Panc1 (cell line): ENCODE data around the gene MOK. TPM values are rescaled to one million over a fixed set of nuclear protein-coding genes. Genes with fewer than 3 reads are reported as not detected.

Experiments used
- ATAC-seq: fragments of 200-7000 bp; cut with Tn5 transposase; 2 replicates; pipeline ENCODE4 v1.9.1; 2020; ENCODE audit warnings: mild to moderate bottlenecking, moderate library complexity
- BruUV-seq: library from RNA; stranded (reverse); fragments of 400-500 nt; replicated peaks from 2 replicates; lab custom pipeline; 2021; lab: Mats Ljungman, UMichigan
- CTCF ChIA-PET: fragments of 300-600 bp; sonication (Branson Sonifier 250); formaldehyde crosslinking; loops from one replicate; lab custom pipeline; 2022; ENCODE audit warnings: antibody characterized with exemption; lab: Charles Lee
- POLR2A ChIA-PET: fragments of 300-600 bp; sonication (Branson Sonifier 250); formaldehyde crosslinking; loops from one replicate; lab custom pipeline; 2022; ENCODE audit warnings: antibody characterized with exemption; lab: Charles Lee
- DNase-seq: peaks from one replicate; pipeline ENCODE4 v3.0.0-alpha.2; 2010; ENCODE audit warnings: low read depth, low spot score
- H3K27ac ChIP-seq: 2 replicates; pipeline ENCODE4 v1.5.1; 2011; ENCODE audit warnings: mild to moderate bottlenecking, low read length, inconsistent platforms
- H3K27me3 ChIP-seq: fragments of 200-500 bp; sonication (Bioruptor generic); 2 replicates; pipeline ENCODE4 v1.6.0; 2014; ENCODE audit warnings: low read length, inconsistent platforms; ENCODE audit not compliant: control insufficient read depth, insufficient read depth
- H3K36me3 ChIP-seq: fragments of 200-500 bp; sonication (Bioruptor generic); 2 replicates; pipeline ENCODE4 v1.5.1; 2014; ENCODE audit warnings: inconsistent platforms, mild to moderate bottlenecking, low read length, moderate library complexity; ENCODE audit not compliant: control insufficient read depth, insufficient read depth
- H3K4me1 ChIP-seq: 2 replicates; pipeline ENCODE4 v1.5.1; 2011; ENCODE audit warnings: inconsistent platforms, mild to moderate bottlenecking, low read length, moderate library complexity; ENCODE audit not compliant: control insufficient read depth, insufficient read depth
- H3K4me3 ChIP-seq, 2 experiments: 2 replicates each; pipeline ENCODE4 v1.5.1; 2011 to 2012; ENCODE audit warnings: low read depth in 2 of 2, low read length in 2 of 2, mild to moderate bottlenecking in 2 of 2, inconsistent platforms in 1 of 2, moderate library complexity in 1 of 2
- H3K9me3 ChIP-seq: fragments of 200-500 bp; sonication (Bioruptor generic); 2 replicates; pipeline ENCODE4 v1.5.1; 2014; ENCODE audit warnings: low read depth, mild to moderate bottlenecking, inconsistent platforms, low read length, moderate library complexity; ENCODE audit not compliant: control insufficient read depth, insufficient read depth
- CTCF ChIP-seq: fragments of 450-650 bp; IDR thresholded peaks from 2 replicates; pipeline ENCODE4 v1.5.1; 2017; ENCODE audit warnings: mild to moderate bottlenecking
- POLR2AphosphoS5 ChIP-seq: IDR thresholded peaks from 2 replicates; pipeline ENCODE4 v1.6.1; 2012; ENCODE audit warnings: mild to moderate bottlenecking, low read depth, low read length, moderate library complexity
- REST ChIP-seq, 2 experiments: IDR thresholded peaks; 2 replicates each; pipeline ENCODE4 v1.6.1; 2011 to 2012; ENCODE audit warnings: low read depth in 2 of 2, control low read depth in 1 of 2, low read length in 1 of 2, mild to moderate bottlenecking in 1 of 2, moderate library complexity in 1 of 2; ENCODE audit not compliant: insufficient read depth in 1 of 2
- SIN3A ChIP-seq: IDR thresholded peaks from 2 replicates; pipeline ENCODE4 v1.6.1; 2012; ENCODE audit warnings: low read depth, mild to moderate bottlenecking, low read length, moderate library complexity, borderline replicate concordance; ENCODE audit not compliant: insufficient read depth
- TCF7L2 ChIP-seq: IDR thresholded peaks from 2 replicates; pipeline ENCODE4 v1.6.1; 2011; ENCODE audit warnings: mild to moderate bottlenecking, low read depth, low read length, inconsistent platforms
- in situ Hi-C: cut with HindIII; loops from 2 replicates; pipeline ENCODE4 v1.10.0; 2016; ENCODE audit warnings: low sequenced_read_pairs, low pct_unique_long_range_greater_than_20kb
- intact Hi-C: fragments of 100-400 bp; cut with micrococcal nuclease; formaldehyde crosslinking; loops from one replicate; pipeline ENCODE4 v1.10.0; 2022; ENCODE audit not compliant: unreplicated experiment
- total RNA-seq: library from RNA; stranded (reverse); gene quantifications from one replicate; pipeline ENCODE4 v1.2.1, GENCODE V29; 2021; ENCODE audit not compliant: unreplicated experiment

MOK gene
- total RNA-seq, 1 experiment from 2014 or later: 9.8 TPM

GRCh38 chr14:102182936-102183619 is 121.9 kb downstream of the MOK start:
- intact Hi-C loops: no loop called here

GRCh38 chr14:102182190-102182589 is 122.8 kb downstream of the MOK start:
- no peak for TF ChIP-seq REST (IDR thresholded peaks at IDR 0.05; ENCODE audit: insufficient read depth in 1 of 2, low read depth in 2 of 2, low read length in 1 of 2)
- no peak for TF ChIP-seq SIN3A
- no peak for TF ChIP-seq POLR2AphosphoS5
- TF ChIP-seq TCF7L2: no peak
- no peak for TF ChIP-seq CTCF
- Histone ChIP-seq H3K4me1 (peaks cover 10% of the 10 kb centered on the region), H3K4me3 (no peak overlapping the region), H3K27me3 (no peaks in the 10 kb centered on the region), H3K9me3 (no peaks in the 10 kb centered on the region), H3K36me3 (no peaks in the 10 kb centered on the region), H3K27ac (no peak overlapping the region)
- intact Hi-C loops (no loop called here), in situ Hi-C loops (no loop called here)
- CTCF ChIA-PET: no interaction called here
- ATAC-seq (no peak), DNase-seq (no peak)
- POLR2A ChIA-PET: no interaction called here
- no TSS peak for BruUV-seq

More at GRCh38 chr14:102182936-102183619, 121.9 kb downstream of the MOK start:
- ATAC-seq (no peak), DNase-seq (no peak)
- no peak overlapping the region for H3K4me3 ChIP-seq
- CTCF ChIA-PET: no interaction called here
- no peak overlapping the region for H3K27ac ChIP-seq
- no peaks in the 10 kb centered on the region for H3K36me3 ChIP-seq
- H3K9me3 ChIP-seq: no peaks in the 10 kb centered on the region
- POLR2A ChIA-PET: no interaction called here
- in situ Hi-C loops: no loop called here
- TF ChIP-seq POLR2AphosphoS5 (no peak), REST (IDR thresholded peaks at IDR 0.05; ENCODE audit: insufficient read depth in 1 of 2, low read depth in 2 of 2, low read length in 1 of 2) (no peak), TCF7L2 (no peak), SIN3A (no peak), CTCF (no peak)
- H3K4me1 ChIP-seq: peaks cover 11% of the 10 kb centered on the region
- no peaks in the 10 kb centered on the region for H3K27me3 ChIP-seq
- no TSS peak for BruUV-seq
